HG02870 (cell line): ENCODE data around the gene RP9.

ENCODE experiments used
- ATAC-seq: cut with Tn5 transposase; IDR thresholded peaks from one replicate; pipeline ENCODE4 v1.9.1; 2021; ENCODE audit warnings: mild to moderate bottlenecking, moderate library complexity; ENCODE audit not compliant: unreplicated experiment

Gene RP9

GRCh38 chr7:33066771-33067170 lies 42.4 kb downstream of the RP9 start:
- ATAC-seq = no peak

- ATAC-seq = no peak
Observed at GRCh38 chr7:33065981-33066380, 43.2 kb downstream of the RP9 start.

GRCh38 chr7:33062782-33063443 lies 46.3 kb downstream of the RP9 start:
- ATAC-seq = peak; percentile 95

- ATAC-seq = peak; percentile 14
Observed at GRCh38 chr7:33062023-33062781, 47.0 kb downstream of the RP9 start, which contains the start of gene NT5C3A. TSS of gene NT5C3A (minus strand) at chr7:33062776. CDS start at chr7:33062705, 71 bp downstream.

GRCh38 chr7:33061282-33061937 lies 47.8 kb downstream of the RP9 start:
- no peak for ATAC-seq

GRCh38 chr7:33059635-33060034 lies 49.6 kb downstream of the RP9 start:
- ATAC-seq = no peak

- ATAC-seq = no peak
Observed at GRCh38 chr7:33055158-33055557, 54.0 kb downstream of the RP9 start.

- ATAC-seq = no peak
Observed at GRCh38 chr7:33054261-33054964, 54.8 kb downstream of the RP9 start.

GRCh38 chr7:33053721-33054120 lies 55.5 kb downstream of the RP9 start:
- no peak for ATAC-seq

GRCh38 chr7:33050535-33051318 lies 58.5 kb downstream of the RP9 start:
- ATAC-seq = no peak

- ATAC-seq = no peak
Observed at GRCh38 chr7:33048704-33049103, 60.5 kb downstream of the RP9 start.

- no peak for ATAC-seq
Observed at GRCh38 chr7:33048257-33048656, 60.9 kb downstream of the RP9 start.

- ATAC-seq = peak; percentile 47
Observed at GRCh38 chr7:33044986-33045385, 64.2 kb downstream of the RP9 start.
